A549 (cell line): Measurements from ENCODE around the gene LY86. TPM values are rescaled to one million over a fixed set of nuclear protein-coding genes. Genes with fewer than 3 reads are reported as not detected.

Source experiments
- ATAC-seq, 2 experiments: fragments of 200-7000 bp in 1 of 2; fragments of >200 bp in 1 of 2; cut with Nextera tagmentation in 1 of 2; cut with Tn5 transposase in 1 of 2; 3 replicates each; pipeline versions ENCODE4 v1.8.0 to v1.9.1; 2018 to 2020; ENCODE audit warnings: mild to moderate bottlenecking in 1 of 2, moderate library complexity in 1 of 2
- CTCF ChIA-PET: fragments of 300-600 bp; sonication (Branson Sonifier 250); formaldehyde crosslinking; extraction: SDS; loops from one replicate; lab custom pipeline; 2021; ENCODE audit warnings: antibody characterized with exemption, inconsistent platforms; lab: Yijun Ruan, JAX
- POLR2A ChIA-PET: fragments of 350-600 bp; formaldehyde crosslinking; extraction: SDS; loops from one replicate; lab custom pipeline; 2021; ENCODE audit warnings: antibody characterized with exemption, inconsistent platforms; lab: Yijun Ruan, JAX
- DNase-seq, 2 experiments: peaks; one replicate each; pipeline versions ENCODE4 v3.0.0 to v3.0.0-alpha.2; 2011 to 2016; ENCODE audit warnings: low read depth in 1 of 2, low spot score in 1 of 2
- FAIRE-seq: peaks from 2 replicates; lab custom pipeline; 2011; peaks lifted over from hg19 to GRCh38; lab: Jason Lieb, UNC
- H3K27ac ChIP-seq, 2 experiments: fragments of >200 bp; sonication (Bioruptor Twin); formaldehyde crosslinking; 3 replicates each; pipeline ENCODE4 v1.5.1; 2016 to 2017
- H3K4me1 ChIP-seq: fragments of >200 bp; sonication (Bioruptor Twin); formaldehyde crosslinking; 3 replicates; pipeline ENCODE4 v1.6.1; 2016
- H3K4me2 ChIP-seq: fragments of >200 bp; sonication (Bioruptor Twin); formaldehyde crosslinking; 3 replicates; pipeline ENCODE4 v1.6.1; 2016
- H3K4me3 ChIP-seq: fragments of >200 bp; sonication (Bioruptor Twin); formaldehyde crosslinking; 3 replicates; pipeline ENCODE4 v1.5.1; 2016
- H3K9me3 ChIP-seq: fragments of >200 bp; sonication (Bioruptor Twin); formaldehyde crosslinking; 3 replicates; pipeline ENCODE4 v1.6.1; 2016
- CHD4 ChIP-seq: fragments of 200-600 bp; sonication (generic); IDR thresholded peaks from 2 replicates; pipeline ENCODE4 v1.6.1; 2016; ENCODE audit warnings: antibody characterized with exemption, mild to moderate bottlenecking, borderline replicate concordance
- EHMT2 ChIP-seq: fragments of 200-600 bp; sonication (generic); IDR thresholded peaks from 2 replicates; pipeline ENCODE4 v1.6.1; 2016; ENCODE audit warnings: antibody characterized with exemption, low read depth, mild to moderate bottlenecking, moderate library complexity
- EP300 ChIP-seq, 2 experiments: fragments of >200 bp; sonication (Bioruptor Twin); formaldehyde crosslinking; IDR thresholded peaks; 2 replicates in 1 of 2; 3 replicates in 1 of 2; pipeline ENCODE4 v1.6.1; 2016 to 2017
- FOSL2 ChIP-seq, 2 experiments: fragments of 450-650 bp in 1 of 2; fragments of >200 bp in 1 of 2; sonication (Bioruptor Twin) in 1 of 2; formaldehyde crosslinking; IDR thresholded peaks; 2 replicates each; pipeline versions ENCODE4 v1.5.0 to v1.6.1; 2016 to 2020; ENCODE audit warnings: mild to moderate bottlenecking in 1 of 2, moderate library complexity in 1 of 2
- JUN ChIP-seq, 2 experiments: fragments of >200 bp; sonication (Bioruptor Twin); formaldehyde crosslinking; IDR thresholded peaks; 2 replicates in 1 of 2; 3 replicates in 1 of 2; pipeline ENCODE4 v1.6.1; 2016 to 2017
- NFE2L2 ChIP-seq: fragments of 150-350 bp; conservative IDR thresholded peaks from 2 replicates; pipeline ENCODE4 v1.6.1; 2014; ENCODE audit warnings: low read length
- NPAS2 ChIP-seq: fragments of 250-450 bp; sonication (Bioruptor Pico); IDR thresholded peaks from 2 replicates; pipeline ENCODE4 v1.8.0; 2022; ENCODE audit warnings: mild to moderate bottlenecking, moderate library complexity, borderline replicate concordance
- POLR2A ChIP-seq: IDR thresholded peaks from 2 replicates; pipeline ENCODE4 v1.6.1; 2012; ENCODE audit warnings: mild to moderate bottlenecking, low read length
- POLR2AphosphoS2 ChIP-seq: conservative IDR thresholded peaks from 2 replicates; pipeline ENCODE4 v1.6.1; 2012; ENCODE audit warnings: low read length, improper control_type of control experiment, inconsistent platforms
- RARB ChIP-seq: fragments of 250-450 bp; sonication (Bioruptor Pico); IDR thresholded peaks from 2 replicates; pipeline ENCODE4 v1.8.0; 2021; ENCODE audit warnings: mild to moderate bottlenecking, moderate library complexity
- RCOR1 ChIP-seq: fragments of 150-350 bp; IDR thresholded peaks from 2 replicates; pipeline ENCODE4 v1.6.1; 2014; ENCODE audit warnings: antibody characterized with exemption, low read length, low read depth
- RNF2 ChIP-seq: fragments of 200-600 bp; sonication (generic); IDR thresholded peaks from 2 replicates; pipeline ENCODE4 v1.6.1; 2016; ENCODE audit warnings: low read depth, mild to moderate bottlenecking, antibody characterized with exemption, moderate library complexity, borderline replicate concordance
- SREBF2 ChIP-seq: fragments of 450-650 bp; IDR thresholded peaks from 2 replicates; pipeline ENCODE4 v1.6.1; 2014; ENCODE audit warnings: mild to moderate bottlenecking, moderate library complexity
- TP53 ChIP-seq: fragments of 250-450 bp; sonication (Bioruptor Pico); IDR thresholded peaks from 2 replicates; pipeline ENCODE4 v1.5.0; 2021; ENCODE audit warnings: mild to moderate bottlenecking, moderate library complexity
- ZFP36 ChIP-seq: fragments of 450-650 bp; IDR thresholded peaks from 2 replicates; pipeline ENCODE4 v1.6.1; 2014; ENCODE audit warnings: borderline replicate concordance; ENCODE audit not compliant: partially characterized antibody
- ZNF302 ChIP-seq: fragments of 250-450 bp; sonication (Bioruptor Pico); IDR thresholded peaks from 2 replicates; pipeline ENCODE4 v1.9.0; 2021; ENCODE audit warnings: inconsistent platforms, mild to moderate bottlenecking, moderate library complexity
- ZSCAN20 ChIP-seq: fragments of 250-450 bp; sonication (Bioruptor Pico); IDR thresholded peaks from 2 replicates; pipeline ENCODE4 v1.8.0; 2022; ENCODE audit warnings: mild to moderate bottlenecking, moderate library complexity
- WGBS: methylation state at CpG from one replicate; pipeline ENCODE4 v1.1.6; 2017; ENCODE audit errors: missing lambda C conversion rate; 5-methylcytosine and 5-hydroxymethylcytosine counted together
- polyA plus RNA-seq, 4 experiments: library from polyadenylated mRNA; depleted of rRNA in 3 of 4; stranded (reverse); fragments of >200 nt; fragmentation: RNase III in 1 of 4; extraction: RNeasy Plus Mini Kit Qiagen cat#74134 plus additional on column Dnase treatment in 1 of 4; gene quantifications; 2 replicates in 3 of 4; 3 replicates in 1 of 4; pipeline ENCODE4 v1.2.3, GENCODE V29; 2011 to 2017
- TF ChIP-seq, protein P1 (sequence below): fragments of 150-350 bp; IDR thresholded peaks from 2 replicates; pipeline ENCODE4 v1.6.1; 2014; ENCODE audit warnings: low read depth, mild to moderate bottlenecking, low read length
- TF ChIP-seq, protein P2 (sequence below): IDR thresholded peaks from 2 replicates; pipeline ENCODE4 v1.6.1; 2012

The LY86 gene
- polyA plus RNA-seq, 2 of the 4 experiments (the other 2 are of a cell fraction): not detected

DNA sequence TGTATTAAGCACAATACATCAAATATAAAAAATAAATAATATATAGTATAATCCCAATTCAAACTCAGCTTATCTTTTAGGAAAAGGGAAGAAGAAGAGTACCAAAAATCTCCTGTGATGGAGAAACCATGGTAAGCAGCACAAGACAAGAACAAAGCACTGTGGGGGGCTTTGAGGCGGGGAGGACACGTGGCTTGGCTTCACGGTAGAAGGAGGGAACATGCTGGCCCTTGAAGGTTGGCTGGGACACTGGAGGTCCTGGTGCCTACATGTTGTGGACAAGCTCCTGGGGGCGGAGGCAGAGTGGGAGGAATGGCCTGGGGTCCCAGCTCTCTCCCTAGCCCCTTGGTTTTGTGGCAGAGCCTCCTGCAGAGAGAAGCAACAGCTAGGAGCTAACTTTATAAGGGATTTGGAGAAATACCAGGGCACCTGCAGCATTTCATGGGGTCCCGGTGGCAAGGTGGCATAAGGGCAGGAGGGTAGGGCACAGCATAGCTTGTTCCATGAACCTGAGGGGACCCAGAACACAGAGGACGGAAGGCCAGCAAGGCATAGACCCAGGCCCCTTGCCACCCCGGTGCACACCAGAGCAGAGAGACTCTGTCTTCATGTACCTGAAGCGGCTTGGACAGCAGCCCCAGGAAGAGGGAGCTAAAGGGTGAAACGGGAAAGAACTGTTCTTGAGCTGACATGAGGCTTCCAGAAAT lies 72.0 kb downstream of the LY86 start:
- Histone ChIP-seq H3K4me3 (no peak overlapping the region), H3K4me1 (no peaks in the 10 kb centered on the region), H3K4me2 (no peak overlapping the region), H3K27ac (no peak overlapping the region), H3K9me3 (no peaks in the 10 kb centered on the region)
- ChIA-PET CTCF (interaction anchor here (1.0 to 1.5 kb wide), 2 partner anchors 16 to 36 kb away, joined by 3 to 4 read pairs; no protein-coding TSS in a partner anchor), POLR2A (no interaction called here)
- no peak for ATAC-seq
- no peak for TF ChIP-seq TP53 (CRISPR knock-in tag)
- TF ChIP-seq RARB (CRISPR knock-in tag): no peak
- TF ChIP-seq POLR2AphosphoS2: no peak
- TF ChIP-seq ZNF302: no peak
- DNase-seq: no peak
- FAIRE-seq: no peak
- WGBS: 41% methylated on average over 7 of the region's 9 CpGs

DNA sequence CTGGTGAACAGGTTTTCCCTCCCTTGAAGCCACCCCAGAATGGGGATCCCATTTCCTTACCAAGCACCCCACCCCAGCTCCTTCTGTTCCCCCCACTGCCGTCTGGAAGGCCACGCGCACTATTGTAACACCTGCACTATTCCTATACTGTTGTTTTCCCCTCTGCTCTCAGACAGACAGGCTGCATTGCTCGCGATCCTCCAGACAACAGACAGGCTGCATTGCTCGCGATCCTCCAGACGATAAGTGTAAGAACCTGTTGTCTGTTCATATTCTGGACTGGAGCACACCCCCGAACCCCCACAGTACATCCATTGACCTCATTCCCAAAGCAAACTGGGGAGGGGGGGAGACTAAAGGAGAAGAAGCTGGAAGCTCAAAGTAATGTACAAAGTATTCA lies 72.7 kb downstream of the LY86 start:
- CTCF ChIA-PET: interaction anchor here (1.0 to 1.5 kb wide), 2 partner anchors 15 to 35 kb away, joined by 3 to 4 read pairs; no protein-coding TSS in a partner anchor
- H3K4me2 ChIP-seq: no peak overlapping the region
- no peaks in the 10 kb centered on the region for H3K4me1 ChIP-seq
- no peak for FAIRE-seq
- ATAC-seq: 0 out of 6 replicates have a peak, but pooled peaks of 1 of the 2 experiments have one; percentile 24
- no peak for DNase-seq
- H3K9me3 ChIP-seq: no peaks in the 10 kb centered on the region
- WGBS: 82% methylated on average over 7 of the region's 9 CpGs
- POLR2A ChIA-PET: no interaction called here
- H3K4me3 ChIP-seq: no peak overlapping the region
- TF ChIP-seq NFE2L2: no peak
- TF ChIP-seq JUN (IDR thresholded peaks at IDR 0.05): no peak
- TF ChIP-seq RCOR1: no peak
- TF ChIP-seq, protein P1, sequence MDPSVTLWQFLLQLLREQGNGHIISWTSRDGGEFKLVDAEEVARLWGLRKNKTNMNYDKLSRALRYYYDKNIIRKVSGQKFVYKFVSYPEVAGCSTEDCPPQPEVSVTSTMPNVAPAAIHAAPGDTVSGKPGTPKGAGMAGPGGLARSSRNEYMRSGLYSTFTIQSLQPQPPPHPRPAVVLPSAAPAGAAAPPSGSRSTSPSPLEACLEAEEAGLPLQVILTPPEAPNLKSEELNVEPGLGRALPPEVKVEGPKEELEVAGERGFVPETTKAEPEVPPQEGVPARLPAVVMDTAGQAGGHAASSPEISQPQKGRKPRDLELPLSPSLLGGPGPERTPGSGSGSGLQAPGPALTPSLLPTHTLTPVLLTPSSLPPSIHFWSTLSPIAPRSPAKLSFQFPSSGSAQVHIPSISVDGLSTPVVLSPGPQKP: no peak
- no peak for TF ChIP-seq TP53 (CRISPR knock-in tag)
- no peak for TF ChIP-seq EHMT2
- TF ChIP-seq SREBF2: no peak
- TF ChIP-seq FOSL2 (IDR thresholded peaks at IDR 0.05): no peak
- TF ChIP-seq FOSL2 (CRISPR knock-in tag; IDR thresholded peaks at IDR 0.05): no peak
- TF ChIP-seq RARB (CRISPR knock-in tag): no peak
- TF ChIP-seq POLR2A: no peak
- TF ChIP-seq RNF2: no peak
- no peak for TF ChIP-seq NPAS2 (CRISPR knock-in tag)
- TF ChIP-seq, protein P2, sequence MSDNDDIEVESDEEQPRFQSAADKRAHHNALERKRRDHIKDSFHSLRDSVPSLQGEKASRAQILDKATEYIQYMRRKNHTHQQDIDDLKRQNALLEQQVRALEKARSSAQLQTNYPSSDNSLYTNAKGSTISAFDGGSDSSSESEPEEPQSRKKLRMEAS: no peak
- no peak for TF ChIP-seq CHD4
- no peak for TF ChIP-seq ZFP36
- no peak for TF ChIP-seq ZSCAN20
- TF ChIP-seq, all 56 proteins: peak for 0
- H3K27ac ChIP-seq: no peak overlapping the region

DNA sequence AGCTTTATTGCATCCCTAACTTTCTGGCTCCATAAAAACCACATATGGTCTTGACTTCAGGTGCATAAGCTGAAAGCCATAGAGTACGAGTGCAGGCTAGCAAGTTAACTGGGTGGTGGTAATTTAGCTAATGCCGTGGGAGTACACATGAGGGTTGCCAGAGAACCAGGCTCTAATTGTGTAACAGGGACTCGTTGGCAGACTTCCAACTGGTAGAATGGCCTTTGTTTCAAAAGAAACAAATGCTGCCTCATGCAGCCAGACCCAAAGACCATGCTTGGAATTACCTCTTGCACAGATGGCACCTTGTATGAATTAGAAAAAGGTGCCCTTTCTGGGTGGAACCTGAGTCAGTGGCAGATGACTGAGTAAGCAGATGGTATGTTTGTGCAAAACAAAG lies 73.2 kb downstream of the LY86 start:
- Histone ChIP-seq H3K9me3 (no peaks in the 10 kb centered on the region), H3K4me1 (no peaks in the 10 kb centered on the region), H3K27ac (no peak overlapping the region), H3K4me3 (no peak overlapping the region), H3K4me2 (no peak overlapping the region)
- FAIRE-seq (no peak), DNase-seq (no peak), ATAC-seq (no peak; a peak in 1 of 6 replicates)
- CTCF ChIA-PET: interaction anchor here (1.0 to 1.5 kb wide), 3 partner anchors 15 to 35 kb away, joined by 3 to 4 read pairs (median 3); no protein-coding TSS in a partner anchor
- 7% methylated on average over 3 of the region's 3 CpGs for WGBS
- TF ChIP-seq EP300 (IDR thresholded peaks at IDR 0.05) (no peak), EHMT2 (no peak)
- POLR2A ChIA-PET: no interaction called here
